HCT116 (cell line): Measurements from ENCODE around the gene CDKAL1. TPM values are rescaled to one million over a fixed set of nuclear protein-coding genes. Genes with fewer than 3 reads are reported as not detected.

ENCODE experiments used
- ATAC-seq: fragments of 200-7000 bp; cut with Tn5 transposase; 2 replicates; pipeline ENCODE4 v1.9.1; 2020; ENCODE audit warnings: mild to moderate bottlenecking, moderate library complexity
- BruUV-seq: library from RNA; stranded (reverse); fragments of 400-500 nt; replicated peaks from 2 replicates; lab custom pipeline; 2021; lab: Mats Ljungman, UMichigan
- CTCF ChIA-PET: fragments of 300-600 bp; sonication (Branson Sonifier 250); formaldehyde crosslinking; loops from one replicate; lab custom pipeline; 2021; ENCODE audit warnings: antibody characterized with exemption; lab: Charles Lee
- POLR2A ChIA-PET: fragments of 300-600, 350-600 bp; sonication (Branson Sonifier 250); formaldehyde crosslinking; loops from one replicate; lab custom pipeline; 2021; ENCODE audit warnings: antibody characterized with exemption; lab: Charles Lee
- RAD21 ChIA-PET, 2 experiments: fragments of 300-600 bp; sonication (Branson Sonifier 250); formaldehyde crosslinking; loops; one replicate each; lab custom pipeline; 2023; ENCODE audit warnings: low total read pairs in 2 of 2; ENCODE audit not compliant: uncharacterized antibody in 2 of 2, unreplicated experiment in 2 of 2, low non-redundant PET in 1 of 2; lab: Charles Lee
- DNase-seq: peaks from one replicate; pipeline ENCODE4 v3.0.0-alpha.2; 2010; ENCODE audit warnings: low read depth, low spot score
- H2AFZ ChIP-seq: fragments of 200-600 bp; shearing (Covaris generic), sonication (generic); 2 replicates; pipeline ENCODE4 v1.6.1; 2017; ENCODE audit warnings: low read depth, mixed run types, mixed read lengths, antibody characterized with exemption, low read length; ENCODE audit not compliant: poor library complexity, severe bottlenecking
- H3K27ac ChIP-seq: 2 replicates; pipeline ENCODE4 v1.5.1; 2012; ENCODE audit warnings: low read depth, low read length
- H3K27me3 ChIP-seq: fragments of 200-600 bp; sonication (generic); 2 replicates; pipeline ENCODE4 v1.6.1; 2016; ENCODE audit warnings: mixed run types, low read length, mixed read lengths; ENCODE audit not compliant: insufficient read depth
- H3K36me3 ChIP-seq, 2 experiments: fragments of 200-500 bp in 1 of 2; fragments of 200-600 bp in 1 of 2; sonication (Bioruptor generic) in 1 of 2; sonication (generic) in 1 of 2; 2 replicates each; pipeline versions ENCODE4 v1.5.1 to v1.6.1; 2014 to 2016; ENCODE audit warnings: low read length in 2 of 2, inconsistent platforms in 1 of 2, mixed read lengths in 1 of 2, mixed run types in 1 of 2; ENCODE audit not compliant: insufficient read depth in 2 of 2, control insufficient read depth in 1 of 2
- H3K4me1 ChIP-seq, 2 experiments: fragments of 200-600 bp in 1 of 2; sonication (generic) in 1 of 2; 2 replicates each; pipeline versions ENCODE4 v1.5.1 to v1.6.1; 2012 to 2017; ENCODE audit warnings: low read length in 2 of 2, inconsistent platforms in 1 of 2, mild to moderate bottlenecking in 1 of 2, mixed read lengths in 1 of 2, mixed run types in 1 of 2, moderate library complexity in 1 of 2; ENCODE audit not compliant: insufficient read depth in 2 of 2, control insufficient read depth in 1 of 2
- H3K4me2 ChIP-seq: fragments of 200-600 bp; sonication (generic); 2 replicates; pipeline ENCODE4 v1.6.1; 2017; ENCODE audit warnings: mixed run types, low read length, mixed read lengths
- H3K4me3 ChIP-seq, 2 experiments: fragments of 200-600 bp in 1 of 2; sonication (generic) in 1 of 2; replicated peaks in 1 of 2; 2 replicates each; pipeline ENCODE4 v1.5.1; 2011 to 2016; ENCODE audit warnings: low read length in 2 of 2, control low read depth in 1 of 2, low read depth in 1 of 2, mild to moderate bottlenecking in 1 of 2, mixed read lengths in 1 of 2, mixed run types in 1 of 2
- H3K79me2 ChIP-seq: fragments of 200-600 bp; sonication (generic); 2 replicates; pipeline ENCODE4 v1.6.1; 2017; ENCODE audit warnings: mild to moderate bottlenecking, mixed run types, low read length, moderate library complexity, mixed read lengths; ENCODE audit not compliant: insufficient read depth
- H3K9ac ChIP-seq: fragments of 200-600 bp; sonication (generic); 2 replicates; pipeline ENCODE4 v1.6.1; 2016; ENCODE audit warnings: low read length, mixed read lengths
- H3K9me2 ChIP-seq: fragments of 200-600 bp; sonication (generic), shearing (Covaris generic); 2 replicates; pipeline ENCODE4 v1.6.1; 2017; ENCODE audit warnings: mixed run types, mild to moderate bottlenecking, moderate library complexity; ENCODE audit not compliant: insufficient read depth
- H3K9me3 ChIP-seq, 2 experiments: fragments of 200-500 bp in 1 of 2; fragments of 200-600 bp in 1 of 2; sonication (Bioruptor generic) in 1 of 2; sonication (generic) in 1 of 2; 2 replicates each; pipeline ENCODE4 v1.6.1; 2014 to 2017; ENCODE audit warnings: low read length in 2 of 2, mixed read lengths in 2 of 2, inconsistent platforms in 1 of 2, low read depth in 1 of 2, mild to moderate bottlenecking in 1 of 2, mixed run types in 1 of 2, moderate library complexity in 1 of 2; ENCODE audit not compliant: control insufficient read depth in 1 of 2, insufficient read depth in 1 of 2
- H4K20me1 ChIP-seq: fragments of 200-600 bp; sonication (generic), shearing (Covaris generic); 2 replicates; pipeline ENCODE4 v1.6.1; 2017; ENCODE audit warnings: mixed run types, mild to moderate bottlenecking, moderate library complexity; ENCODE audit not compliant: insufficient read depth
- CBX3 ChIP-seq: IDR thresholded peaks from 2 replicates; pipeline ENCODE4 v1.6.1; 2012; ENCODE audit warnings: low read depth
- CEBPB ChIP-seq: IDR thresholded peaks from 2 replicates; pipeline ENCODE4 v1.6.1; 2012; ENCODE audit warnings: low read depth
- ELF1 ChIP-seq: IDR thresholded peaks from 2 replicates; pipeline ENCODE4 v1.6.1; 2012; ENCODE audit warnings: low read depth, borderline replicate concordance
- EZH2 ChIP-seq: fragments of 200-600 bp; sonication (generic); IDR thresholded peaks from 2 replicates; pipeline ENCODE4 v1.6.1; 2017; ENCODE audit warnings: antibody characterized with exemption, mixed run types
- POLR2A ChIP-seq: IDR thresholded peaks from 2 replicates; pipeline ENCODE4 v1.7.0; 2011; ENCODE audit warnings: borderline replicate concordance; ENCODE audit not compliant: insufficient read depth, insufficient read length; ENCODE audit errors: extremely low read depth
- POLR2AphosphoS5 ChIP-seq: IDR thresholded peaks from 2 replicates; pipeline ENCODE4 v1.6.1; 2011; ENCODE audit warnings: mild to moderate bottlenecking, low read depth, low read length, moderate library complexity
- SIN3A ChIP-seq: IDR thresholded peaks from 2 replicates; pipeline ENCODE4 v1.6.1; 2012; ENCODE audit warnings: low read depth
- YY1 ChIP-seq: IDR thresholded peaks from 2 replicates; pipeline ENCODE4 v1.6.1; 2011; ENCODE audit warnings: low read length, low read depth, moderate library complexity, mild to moderate bottlenecking; ENCODE audit not compliant: insufficient replicate concordance; ENCODE audit errors: extremely low read depth
- ZNF274 ChIP-seq: fragments of 200-500 bp; sonication (Bioruptor generic); IDR thresholded peaks from 2 replicates; pipeline ENCODE4 v1.6.1; 2014; ENCODE audit warnings: mild to moderate bottlenecking, low read depth, low read length, inconsistent platforms
- intact Hi-C: fragments of 100-400 bp; cut with micrococcal nuclease; formaldehyde crosslinking; loops from 2 replicates; pipeline ENCODE4 v1.10.0; 2022
- total RNA-seq: library from RNA; stranded (reverse); gene quantifications from one replicate; pipeline ENCODE4 v1.2.1, GENCODE V29; 2021; ENCODE audit not compliant: unreplicated experiment
- TF ChIP-seq, protein P1 (sequence below): IDR thresholded peaks from 2 replicates; pipeline ENCODE4 v1.6.1; 2012
- TF ChIP-seq, protein P2 (sequence below), 3 experiments: fragments of 200-600 bp in 1 of 3; sonication (generic) in 1 of 3; IDR thresholded peaks in 2 of 3; conservative IDR thresholded peaks in 1 of 3; 2 replicates each; pipeline ENCODE4 v1.5.1; 2012 to 2017; ENCODE audit warnings: low read depth in 2 of 3, low read length in 2 of 3, antibody characterized with exemption in 1 of 3, borderline replicate concordance in 1 of 3, control low read depth in 1 of 3, mild to moderate bottlenecking in 1 of 3, mixed read lengths in 1 of 3, mixed run types in 1 of 3, moderate library complexity in 1 of 3; ENCODE audit not compliant: insufficient read depth in 1 of 3
- TF ChIP-seq, protein P3 (sequence below): IDR thresholded peaks from 2 replicates; pipeline ENCODE4 v1.6.1; 2012
- TF ChIP-seq, protein P4 (sequence below): IDR thresholded peaks from 2 replicates; pipeline ENCODE4 v1.6.1; 2012; ENCODE audit warnings: low read depth

The CDKAL1 gene
- total RNA-seq, 1 experiment from 2014 or later: 14.9 TPM

DNA sequence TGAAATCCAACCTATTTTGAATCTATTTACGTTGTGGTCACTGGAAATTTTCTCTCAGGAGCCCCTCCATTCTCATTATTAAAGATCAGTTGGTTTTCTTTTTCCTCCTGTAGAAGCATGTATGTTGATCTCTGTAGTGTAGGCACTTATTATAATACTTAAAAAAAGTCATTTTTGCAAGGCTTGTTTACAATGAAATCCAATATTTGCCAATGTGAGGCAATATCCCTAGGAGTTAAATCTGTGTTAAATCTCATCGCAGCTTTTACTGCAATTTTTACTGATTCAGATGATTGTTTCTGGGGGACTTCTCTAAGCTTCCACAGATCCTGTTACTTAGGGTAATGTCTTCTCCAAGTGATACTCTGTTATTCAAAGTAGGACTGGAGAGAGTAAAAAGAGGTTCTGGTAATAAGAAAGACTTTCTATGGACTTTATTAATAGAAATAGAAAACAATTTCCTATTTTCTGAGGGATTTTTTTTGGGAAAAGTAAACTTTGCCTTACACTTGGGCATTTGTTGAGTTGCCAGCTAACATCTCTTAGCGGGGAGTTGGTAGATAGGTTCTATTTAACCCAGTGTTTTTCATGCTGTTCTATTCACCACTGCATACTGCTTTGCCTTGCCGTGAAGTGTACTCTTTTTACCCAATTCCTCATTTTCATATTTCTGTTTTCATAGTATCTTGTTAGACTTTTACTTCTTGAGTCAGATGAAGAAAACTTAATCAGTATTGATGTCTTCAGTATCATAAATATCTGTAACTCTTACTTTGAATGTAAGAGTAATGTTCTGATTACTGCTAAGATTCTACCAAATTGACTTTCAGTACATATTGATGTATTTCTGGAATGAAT lies 48.6 kb downstream of the CDKAL1 start:
- H3K27ac ChIP-seq: no peak overlapping the region
- H3K36me3 ChIP-seq: no peaks in the 10 kb centered on the region
- no peaks in the 10 kb centered on the region for H3K9me3 ChIP-seq
- CTCF ChIA-PET: no interaction called here
- no peaks in the 10 kb centered on the region for H3K79me2 ChIP-seq
- no TSS peak for BruUV-seq
- no peaks in the 10 kb centered on the region for H3K27me3 ChIP-seq
- H3K4me2 ChIP-seq: no peak overlapping the region
- no peak overlapping the region for H3K4me3 ChIP-seq
- intact Hi-C loops: no loop called here
- POLR2A ChIA-PET: no interaction called here
- no peaks in the 10 kb centered on the region for H4K20me1 ChIP-seq
- no peak for DNase-seq
- no peak overlapping the region for H2AFZ ChIP-seq
- H3K9me2 ChIP-seq: no peaks in the 10 kb centered on the region
- RAD21 ChIA-PET: no interaction called here
- H3K9ac ChIP-seq: no peak overlapping the region
- H3K4me1 ChIP-seq: no peaks in the 10 kb centered on the region
- TF ChIP-seq, protein P1, sequence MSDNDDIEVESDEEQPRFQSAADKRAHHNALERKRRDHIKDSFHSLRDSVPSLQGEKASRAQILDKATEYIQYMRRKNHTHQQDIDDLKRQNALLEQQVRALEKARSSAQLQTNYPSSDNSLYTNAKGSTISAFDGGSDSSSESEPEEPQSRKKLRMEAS: no peak
- TF ChIP-seq, protein P2, sequence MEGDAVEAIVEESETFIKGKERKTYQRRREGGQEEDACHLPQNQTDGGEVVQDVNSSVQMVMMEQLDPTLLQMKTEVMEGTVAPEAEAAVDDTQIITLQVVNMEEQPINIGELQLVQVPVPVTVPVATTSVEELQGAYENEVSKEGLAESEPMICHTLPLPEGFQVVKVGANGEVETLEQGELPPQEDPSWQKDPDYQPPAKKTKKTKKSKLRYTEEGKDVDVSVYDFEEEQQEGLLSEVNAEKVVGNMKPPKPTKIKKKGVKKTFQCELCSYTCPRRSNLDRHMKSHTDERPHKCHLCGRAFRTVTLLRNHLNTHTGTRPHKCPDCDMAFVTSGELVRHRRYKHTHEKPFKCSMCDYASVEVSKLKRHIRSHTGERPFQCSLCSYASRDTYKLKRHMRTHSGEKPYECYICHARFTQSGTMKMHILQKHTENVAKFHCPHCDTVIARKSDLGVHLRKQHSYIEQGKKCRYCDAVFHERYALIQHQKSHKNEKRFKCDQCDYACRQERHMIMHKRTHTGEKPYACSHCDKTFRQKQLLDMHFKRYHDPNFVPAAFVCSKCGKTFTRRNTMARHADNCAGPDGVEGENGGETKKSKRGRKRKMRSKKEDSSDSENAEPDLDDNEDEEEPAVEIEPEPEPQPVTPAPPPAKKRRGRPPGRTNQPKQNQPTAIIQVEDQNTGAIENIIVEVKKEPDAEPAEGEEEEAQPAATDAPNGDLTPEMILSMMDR (IDR thresholded peaks at IDR 0.05 in 2 of 3, conservative IDR thresholded peaks at IDR 0.05 in 1 of 3; ENCODE audit: borderline replicate concordance in 1 of 3, insufficient read depth in 1 of 3, low read depth in 2 of 3, low read length in 2 of 3): no peak
- TF ChIP-seq, protein P3, sequence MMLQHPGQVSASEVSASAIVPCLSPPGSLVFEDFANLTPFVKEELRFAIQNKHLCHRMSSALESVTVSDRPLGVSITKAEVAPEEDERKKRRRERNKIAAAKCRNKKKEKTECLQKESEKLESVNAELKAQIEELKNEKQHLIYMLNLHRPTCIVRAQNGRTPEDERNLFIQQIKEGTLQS: no peak
- TF ChIP-seq YY1: no peak
- TF ChIP-seq POLR2A: no peak
- TF ChIP-seq SIN3A: no peak
- TF ChIP-seq, all 23 proteins: peak for 0
- no peak for ATAC-seq

DNA sequence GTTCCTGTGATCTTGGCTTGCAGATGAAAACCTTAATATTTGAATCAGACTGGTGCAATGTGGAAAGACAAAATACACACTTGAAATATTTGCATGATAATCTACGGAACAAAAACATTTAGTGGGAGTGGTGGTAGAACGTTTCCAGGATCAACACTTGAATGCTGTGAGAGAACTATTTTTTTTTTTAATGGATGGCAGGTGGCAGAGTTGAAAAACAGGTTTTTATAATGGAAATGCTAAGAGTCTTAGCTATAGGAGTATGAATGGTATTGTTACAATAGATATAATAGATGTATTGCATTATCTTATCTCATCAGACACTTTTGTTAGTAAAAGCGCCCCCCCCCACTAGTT lies 49.2 kb downstream of the CDKAL1 start:
- CTCF ChIA-PET: no interaction called here
- POLR2A ChIA-PET: no interaction called here
- H2AFZ ChIP-seq: no peak overlapping the region
- no peak overlapping the region for H3K4me2 ChIP-seq
- intact Hi-C loops: no loop called here
- no peak for ATAC-seq
- no peak overlapping the region for H3K4me3 ChIP-seq
- H3K9ac ChIP-seq: no peak overlapping the region
- no TSS peak for BruUV-seq
- H3K27ac ChIP-seq: no peak overlapping the region
- H3K79me2 ChIP-seq: no peaks in the 10 kb centered on the region
- RAD21 ChIA-PET: no interaction called here
- no peaks in the 10 kb centered on the region for H3K9me2 ChIP-seq
- H3K4me1 ChIP-seq: no peaks in the 10 kb centered on the region
- no peaks in the 10 kb centered on the region for H3K27me3 ChIP-seq
- DNase-seq: no peak
- H3K9me3 ChIP-seq: no peaks in the 10 kb centered on the region
- no peaks in the 10 kb centered on the region for H4K20me1 ChIP-seq
- no peaks in the 10 kb centered on the region for H3K36me3 ChIP-seq
- TF ChIP-seq, protein P4, sequence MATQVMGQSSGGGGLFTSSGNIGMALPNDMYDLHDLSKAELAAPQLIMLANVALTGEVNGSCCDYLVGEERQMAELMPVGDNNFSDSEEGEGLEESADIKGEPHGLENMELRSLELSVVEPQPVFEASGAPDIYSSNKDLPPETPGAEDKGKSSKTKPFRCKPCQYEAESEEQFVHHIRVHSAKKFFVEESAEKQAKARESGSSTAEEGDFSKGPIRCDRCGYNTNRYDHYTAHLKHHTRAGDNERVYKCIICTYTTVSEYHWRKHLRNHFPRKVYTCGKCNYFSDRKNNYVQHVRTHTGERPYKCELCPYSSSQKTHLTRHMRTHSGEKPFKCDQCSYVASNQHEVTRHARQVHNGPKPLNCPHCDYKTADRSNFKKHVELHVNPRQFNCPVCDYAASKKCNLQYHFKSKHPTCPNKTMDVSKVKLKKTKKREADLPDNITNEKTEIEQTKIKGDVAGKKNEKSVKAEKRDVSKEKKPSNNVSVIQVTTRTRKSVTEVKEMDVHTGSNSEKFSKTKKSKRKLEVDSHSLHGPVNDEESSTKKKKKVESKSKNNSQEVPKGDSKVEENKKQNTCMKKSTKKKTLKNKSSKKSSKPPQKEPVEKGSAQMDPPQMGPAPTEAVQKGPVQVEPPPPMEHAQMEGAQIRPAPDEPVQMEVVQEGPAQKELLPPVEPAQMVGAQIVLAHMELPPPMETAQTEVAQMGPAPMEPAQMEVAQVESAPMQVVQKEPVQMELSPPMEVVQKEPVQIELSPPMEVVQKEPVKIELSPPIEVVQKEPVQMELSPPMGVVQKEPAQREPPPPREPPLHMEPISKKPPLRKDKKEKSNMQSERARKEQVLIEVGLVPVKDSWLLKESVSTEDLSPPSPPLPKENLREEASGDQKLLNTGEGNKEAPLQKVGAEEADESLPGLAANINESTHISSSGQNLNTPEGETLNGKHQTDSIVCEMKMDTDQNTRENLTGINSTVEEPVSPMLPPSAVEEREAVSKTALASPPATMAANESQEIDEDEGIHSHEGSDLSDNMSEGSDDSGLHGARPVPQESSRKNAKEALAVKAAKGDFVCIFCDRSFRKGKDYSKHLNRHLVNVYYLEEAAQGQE: no peak
- TF ChIP-seq, protein P3: no peak
- TF ChIP-seq CBX3 (no peak), CEBPB (no peak), ELF1 (no peak), POLR2AphosphoS5 (no peak), SIN3A (no peak), EZH2 (no peak), ZNF274 (no peak), POLR2A (no peak)
